Right atrium auricular region (tissue), 2 donors: Measurements from ENCODE around the gene WDR5. TPM values are rescaled to one million over a fixed set of nuclear protein-coding genes. Genes with fewer than 3 reads are reported as not detected.

Experiments used
- DNase-seq: peaks from one replicate; pipeline ENCODE4 v3.0.0-alpha.2; 2019; ENCODE audit warnings: low spot score
- H3K27ac ChIP-seq, 2 donors: fragments of 200-600 bp; sonication (generic); 1 replicate in 1 of 2; 2 replicates in 1 of 2; pipeline ENCODE4 v1.5.1; 2016 to 2019
- H3K27me3 ChIP-seq, 2 donors: fragments of 200-600 bp; sonication (generic); one replicate each; pipeline versions ENCODE4 v1.5.1 to v1.6.0; 2017 to 2019
- H3K36me3 ChIP-seq: fragments of 200-600 bp; sonication (generic); one replicate; pipeline ENCODE4 v1.5.1; 2016
- H3K4me1 ChIP-seq, 2 donors: fragments of 200-600 bp; sonication (generic); one replicate each; pipeline versions ENCODE4 v1.5.1 to v1.6.0; 2017 to 2019
- H3K4me3 ChIP-seq, 2 donors: fragments of 200-600 bp; sonication (generic); 1 replicate in 1 of 2; 2 replicates in 1 of 2; pipeline ENCODE4 v1.5.1; 2017 to 2019; ENCODE audit warnings: mild to moderate bottlenecking in 1 of 2, moderate library complexity in 1 of 2
- H3K9me3 ChIP-seq, 2 donors: fragments of 200-600 bp; sonication (generic); one replicate each; pipeline ENCODE4 v1.5.1; 2019
- CTCF ChIP-seq, 2 donors: fragments of 200-600 bp; sonication (generic); IDR thresholded peaks; one replicate each; pipeline ENCODE4 v1.5.1; 2019; ENCODE audit warnings: antibody characterized with exemption in 2 of 2
- total RNA-seq, 2 donors: library from RNA; depleted of rRNA; stranded (reverse); fragments of >200 nt; gene quantifications; one replicate each; pipeline ENCODE4 v1.1.0, GENCODE V29; 2016

The WDR5 gene
- total RNA-seq, 2 donors from 2014 or later: 14.1 to 17.5 TPM

DNA sequence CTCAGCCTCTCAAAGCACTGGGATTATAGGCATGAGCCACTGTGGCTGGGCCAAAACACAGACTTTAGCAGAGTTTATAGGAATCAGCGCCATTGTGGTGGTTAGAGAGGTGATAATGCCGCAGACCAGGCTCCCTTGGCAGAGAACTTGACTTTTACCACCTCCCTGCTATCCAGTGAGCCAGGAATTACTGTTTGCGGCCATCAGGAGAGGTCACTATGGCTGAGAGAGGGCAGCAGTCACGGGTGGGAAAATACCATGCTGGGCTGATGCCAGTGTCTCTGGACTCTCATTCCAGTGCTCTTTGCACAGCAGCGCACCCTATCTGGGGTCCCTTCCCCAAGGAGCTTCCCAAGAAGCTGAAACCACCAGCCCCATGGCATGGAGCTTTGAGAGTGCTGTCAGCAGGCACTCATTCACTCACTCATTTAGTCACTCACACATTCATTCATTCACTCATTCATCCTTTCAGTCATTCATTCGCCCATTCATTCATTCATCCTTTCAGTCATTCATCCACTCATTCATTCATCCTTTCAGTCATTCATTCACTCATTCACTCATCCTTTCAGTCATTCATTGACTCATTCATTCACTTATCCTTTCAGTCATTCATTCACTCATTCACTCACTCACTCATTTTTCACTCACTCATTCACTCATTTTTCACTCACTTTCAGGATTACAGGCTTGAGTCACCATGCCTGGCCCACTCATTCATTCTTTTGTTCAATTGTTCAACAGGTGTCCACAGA, 55.8 kb downstream of the WDR5 start:
- Histone ChIP-seq H3K27ac (no peak overlapping the region), H3K4me3 (no peak overlapping the region), H3K4me1 (peaks cover 0 to 7% of the 10 kb centered on the region in 2 donors), H3K36me3 (no peaks in the 10 kb centered on the region), H3K27me3 (no peaks in the 10 kb centered on the region), H3K9me3 (no peaks in the 10 kb centered on the region)
- no peak for TF ChIP-seq CTCF (IDR thresholded peaks at IDR 0.05)
- no peak for DNase-seq

DNA sequence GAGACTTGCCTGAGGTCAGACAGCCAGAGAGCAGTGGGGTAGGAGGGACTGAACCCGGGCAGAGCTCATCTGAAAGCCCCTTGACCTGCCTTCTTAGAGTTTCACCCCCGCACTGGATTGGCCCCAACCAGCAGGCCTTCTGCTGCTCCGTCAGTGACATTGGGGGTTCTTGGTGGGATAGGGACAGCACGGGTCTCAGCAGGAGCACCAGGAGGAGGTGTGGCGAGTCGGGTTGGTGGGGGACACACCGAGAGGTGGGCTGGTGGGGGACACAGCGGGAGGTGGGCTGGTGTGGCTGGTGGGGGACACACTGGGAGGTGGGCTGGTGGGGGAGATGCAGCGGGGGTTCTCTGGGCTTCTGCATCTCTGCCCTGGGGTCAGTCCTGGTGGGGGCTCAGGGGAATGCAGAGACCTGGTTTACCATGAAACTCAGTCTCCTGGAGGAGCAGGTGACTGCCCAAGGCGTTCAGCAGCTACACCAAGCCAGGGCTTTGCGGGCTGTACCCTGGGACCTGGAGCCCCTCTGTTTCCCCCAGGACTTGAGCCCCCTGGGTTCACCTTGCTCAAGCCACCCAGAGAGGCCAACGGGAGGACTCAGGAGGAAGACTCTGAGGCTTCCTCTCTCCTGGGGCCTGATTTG, 56.5 kb downstream of the WDR5 start:
- H3K27me3 ChIP-seq: no peaks in the 10 kb centered on the region
- no peak for TF ChIP-seq CTCF (IDR thresholded peaks at IDR 0.05)

GRCh38 chr9:134192951-134193731, 57.3 kb downstream of the WDR5 start:
- no peaks in the 10 kb centered on the region for H3K36me3 ChIP-seq
- H3K27me3 ChIP-seq: no peaks in the 10 kb centered on the region
- no peak for TF ChIP-seq CTCF (IDR thresholded peaks at IDR 0.05)
- H3K27ac ChIP-seq: no peak overlapping the region
- H3K4me1 ChIP-seq: peaks cover 0 to 6% of the 10 kb centered on the region in 2 donors
- DNase-seq: no peak
- H3K4me3 ChIP-seq: no peak overlapping the region
- no peaks in the 10 kb centered on the region for H3K9me3 ChIP-seq

More for the DNA sequence above, 56.5 kb downstream of the WDR5 start:
- Histone ChIP-seq H3K9me3 (no peaks in the 10 kb centered on the region), H3K4me3 (no peak overlapping the region), H3K27ac (no peak overlapping the region), H3K4me1 (peaks cover 0 to 7% of the 10 kb centered on the region in 2 donors), H3K36me3 (no peaks in the 10 kb centered on the region)
- no peak for DNase-seq

DNA sequence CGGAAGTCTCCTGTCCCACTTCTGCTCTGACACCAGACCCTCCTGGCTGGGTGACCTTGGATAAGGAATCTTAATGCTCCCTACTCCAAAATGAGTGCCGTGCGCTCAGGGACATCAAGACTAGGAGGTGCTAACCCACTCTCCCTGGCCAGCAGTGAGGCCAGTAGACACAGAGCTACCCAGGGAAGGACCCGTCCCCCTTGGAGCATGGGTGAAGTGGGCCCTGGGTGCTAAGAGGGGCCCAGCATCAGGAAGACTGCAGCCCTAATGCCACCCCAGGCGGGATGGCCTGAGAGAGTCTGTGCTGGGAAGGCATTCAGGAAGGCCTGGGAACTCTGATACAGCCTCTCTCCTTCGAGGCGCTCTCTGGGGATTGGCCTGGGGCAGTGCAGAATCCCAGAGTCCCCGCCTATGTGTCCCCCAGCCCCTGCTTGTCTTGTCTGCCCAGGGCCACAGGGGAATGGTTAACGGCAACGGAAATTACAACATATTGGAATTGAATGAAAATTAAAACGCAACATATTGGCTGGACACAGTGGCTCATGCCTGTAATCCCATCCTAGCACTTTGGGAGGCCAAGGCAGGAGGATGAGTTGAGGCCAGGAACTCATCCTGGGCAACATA, 58.1 kb downstream of the WDR5 start:
- Histone ChIP-seq H3K27me3 (no peaks in the 10 kb centered on the region), H3K36me3 (no peaks in the 10 kb centered on the region), H3K9me3 (no peaks in the 10 kb centered on the region), H3K27ac (no peak overlapping the region), H3K4me3 (no peak overlapping the region), H3K4me1 (no peaks in the 10 kb centered on the region)
- TF ChIP-seq CTCF (IDR thresholded peaks at IDR 0.05): no peak
- DNase-seq: no peak

DNA sequence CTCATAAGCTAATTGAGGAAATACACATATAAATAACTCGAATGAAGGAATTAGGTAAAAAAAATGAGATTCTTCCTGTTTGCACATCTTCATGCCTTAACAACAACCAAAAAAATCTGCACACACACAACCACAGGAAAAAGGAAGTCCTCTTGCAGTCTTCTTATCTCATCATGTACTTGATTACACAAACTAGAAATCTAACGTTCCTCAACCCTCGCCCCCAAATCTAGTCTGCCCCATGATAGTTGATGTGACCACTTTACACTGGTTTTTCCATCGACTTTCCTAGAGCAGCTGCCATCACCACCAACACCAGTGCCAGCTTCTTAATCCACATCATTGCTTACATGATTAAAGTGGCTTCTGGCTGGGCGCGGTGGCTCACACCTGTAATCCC, 59.7 kb downstream of the WDR5 start:
- Histone ChIP-seq H3K9me3 (no peaks in the 10 kb centered on the region), H3K36me3 (no peaks in the 10 kb centered on the region), H3K4me1 (no peaks in the 10 kb centered on the region), H3K4me3 (no peak overlapping the region), H3K27me3 (no peaks in the 10 kb centered on the region), H3K27ac (no peak overlapping the region)
- no peak for DNase-seq
- no peak for TF ChIP-seq CTCF (IDR thresholded peaks at IDR 0.05)
